Pons (tissue), 1 donor: ENCODE results near the gene ALDH3A1.

Experiments used
- DNase-seq: peaks from one replicate; pipeline ENCODE4 v3.0.0-alpha.2; 2016; ENCODE audit warnings: low spot score

The ALDH3A1 gene

GRCh38 chr17:19703106-19703827 lies 44.8 kb downstream of the ALDH3A1 start:
- no peak for DNase-seq

GRCh38 chr17:19702217-19702641 lies 45.9 kb downstream of the ALDH3A1 start:
- DNase-seq: no peak
